ENCODE data around the gene SLC46A1.
A peak's percentile ranks its signal among the peaks of the same experiment; 100 is the strongest.
"Not testable (repeated sequence)": the region's sequence is repeated elsewhere in the genome, so short reads cannot be mapped to it uniquely, and the experiment has no call there.

SLC46A1 gene

DNA sequence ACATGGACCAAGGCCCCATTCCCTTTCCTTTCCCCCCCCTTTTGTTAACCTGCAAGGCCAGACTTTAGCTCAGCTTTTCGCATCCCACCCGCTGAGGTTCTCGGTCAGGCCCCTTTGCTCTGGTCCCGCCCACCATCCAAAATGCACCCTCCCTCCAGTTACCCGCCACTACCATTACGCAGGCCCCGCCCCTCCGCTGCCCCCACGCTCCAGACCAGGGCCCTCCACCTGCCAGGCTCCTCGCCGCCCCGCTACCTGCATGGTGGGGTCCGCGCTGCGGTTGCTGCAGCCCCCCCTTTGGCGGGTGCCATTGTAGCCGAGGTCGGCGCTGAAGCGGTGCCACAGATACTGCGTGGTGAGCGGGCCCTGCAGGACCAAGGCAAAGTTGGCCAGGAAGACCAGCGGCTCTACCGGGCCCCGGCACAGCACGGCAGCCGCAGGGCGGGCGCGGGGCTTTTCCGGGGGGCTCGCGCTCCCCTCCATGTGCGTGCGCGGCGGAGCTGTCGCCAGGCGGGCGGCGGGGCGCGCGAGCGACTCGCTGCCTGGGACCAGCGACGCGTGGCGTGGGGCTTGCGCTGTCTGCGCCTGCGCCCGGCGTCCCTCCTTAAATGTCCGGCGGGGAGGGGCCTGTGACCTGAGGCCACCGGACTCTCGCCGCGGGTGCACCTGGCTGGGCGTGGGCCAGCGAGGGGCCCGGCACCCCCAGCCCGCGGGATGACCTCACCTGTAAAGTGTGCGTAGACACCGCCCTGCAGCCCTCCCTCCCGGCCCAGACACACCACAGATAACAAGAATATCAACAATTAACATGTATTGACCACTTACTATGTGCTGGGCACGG lies at the start of gene SLC46A1:
TSS of gene SLC46A1 (minus strand) at position 581 of the 841 bp plus-strand sequence. CDS start at position 483, 98 bp downstream.
- DNase-seq: peak in 36 of 56 donors; percentile 28 to 72 (median 54)

- DNase-seq: no peak
Measured at GRCh38 chr17:28449859-28450258, 43.8 kb upstream of the SLC46A1 start.

DNA sequence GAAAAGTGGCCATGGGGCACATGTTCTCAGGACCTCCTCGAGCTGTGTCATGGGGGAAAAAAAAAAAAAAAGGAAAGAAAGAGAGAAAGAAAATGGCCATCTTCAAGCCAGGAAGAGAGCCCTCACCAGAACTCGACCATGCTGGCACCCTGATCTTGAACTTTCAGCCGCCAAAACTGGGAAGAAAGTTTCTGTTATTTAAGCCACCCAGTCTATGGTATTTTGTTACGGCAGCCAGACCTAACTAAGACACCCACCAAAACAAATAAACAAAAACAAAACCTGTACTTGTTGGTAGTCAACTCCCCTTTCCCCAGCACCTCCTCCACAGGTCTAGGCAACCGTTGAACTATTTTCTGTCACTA lies 41.4 kb upstream of the SLC46A1 start:
- DNase-seq: no peak

DNA sequence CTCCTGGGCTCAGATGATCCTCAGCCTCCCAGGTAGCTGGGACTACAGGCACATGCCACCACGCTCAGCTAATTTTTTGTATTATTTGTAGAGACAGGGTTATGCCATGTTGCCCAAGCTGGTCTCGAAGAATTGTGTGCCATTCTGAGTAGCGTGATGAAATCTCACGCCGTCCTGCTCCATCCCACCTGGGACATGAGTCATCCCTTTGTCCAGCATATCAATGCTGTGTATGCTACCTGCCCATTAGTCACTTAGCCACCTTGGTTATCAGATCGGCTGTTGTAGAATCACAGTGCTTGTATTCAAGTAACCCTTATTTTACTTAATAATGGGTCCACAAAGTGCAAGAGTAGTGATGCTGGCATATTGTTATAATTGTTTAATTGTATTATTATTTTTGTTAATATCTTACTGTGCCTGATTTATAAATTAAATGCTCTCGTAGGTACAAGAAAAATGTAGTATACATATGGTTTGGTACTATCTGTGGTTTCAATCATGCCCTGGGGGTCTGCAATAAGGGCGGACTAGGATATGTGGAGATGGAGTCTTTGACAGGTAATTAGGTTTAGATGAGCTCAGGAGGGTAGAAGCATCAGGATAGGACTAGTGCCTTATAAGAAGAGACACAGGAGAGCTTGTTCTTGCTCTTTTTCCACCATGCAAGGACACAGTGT lies 40.8 kb upstream of the SLC46A1 start:
- no peak for DNase-seq

DNA sequence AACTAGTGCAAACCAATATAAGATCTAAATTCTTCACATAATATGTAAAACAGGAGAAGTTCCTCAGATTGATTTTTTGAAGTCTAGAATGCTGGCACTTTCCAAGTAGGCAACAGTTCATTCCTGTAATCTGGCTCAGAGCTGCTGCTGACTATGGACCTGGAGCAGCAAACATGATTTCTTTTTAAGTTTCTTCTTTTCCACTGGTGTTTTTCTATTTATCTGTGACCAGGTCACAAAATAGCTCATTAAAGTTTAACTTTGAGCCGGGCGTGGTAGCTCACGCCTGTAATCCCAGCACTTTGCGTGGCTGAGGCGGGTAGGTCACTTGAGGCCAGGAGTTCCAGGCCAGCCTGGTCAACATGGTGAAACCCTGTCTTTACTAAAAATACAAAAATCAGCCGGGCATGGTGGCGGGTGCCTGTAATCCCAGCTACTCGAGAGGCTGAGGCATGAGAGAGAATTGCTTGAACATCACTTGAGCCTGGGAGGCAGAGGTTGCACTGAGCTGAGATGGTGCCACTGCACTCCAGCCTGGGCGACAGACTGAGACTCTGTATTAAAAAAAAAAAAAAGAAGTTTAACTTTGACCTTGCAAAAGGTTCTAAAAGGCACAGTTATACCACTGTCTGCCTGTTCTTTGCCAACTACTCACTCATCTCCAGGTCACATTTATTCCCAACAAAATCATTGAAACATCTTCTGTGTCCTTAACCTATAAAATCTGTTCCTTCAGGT lies 38.1 kb upstream of the SLC46A1 start:
- no peak for DNase-seq

GRCh38 chr17:28434326-28434725 lies 28.3 kb upstream of the SLC46A1 start:
- DNase-seq: not testable (repeated sequence)

DNA sequence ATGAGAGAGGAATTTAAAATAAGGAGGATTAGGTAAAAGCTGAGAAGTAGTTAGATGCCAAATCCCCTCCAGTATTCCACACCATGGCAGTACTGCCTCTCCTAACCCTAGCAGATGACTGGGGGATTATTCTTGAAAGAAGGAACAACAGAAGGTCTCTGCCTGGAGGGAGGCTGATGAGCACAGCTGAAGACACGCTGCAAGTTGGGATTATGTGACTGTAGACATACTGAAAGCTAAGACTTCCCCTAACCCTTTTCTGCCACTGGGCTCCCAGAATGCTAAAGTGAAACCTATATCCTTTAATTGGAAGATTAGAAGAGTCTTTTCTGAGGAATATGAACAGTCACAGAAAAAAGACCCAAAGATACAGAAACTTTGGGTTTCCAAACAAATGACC lies 27.7 kb upstream of the SLC46A1 start:
- no peak for DNase-seq

DNA sequence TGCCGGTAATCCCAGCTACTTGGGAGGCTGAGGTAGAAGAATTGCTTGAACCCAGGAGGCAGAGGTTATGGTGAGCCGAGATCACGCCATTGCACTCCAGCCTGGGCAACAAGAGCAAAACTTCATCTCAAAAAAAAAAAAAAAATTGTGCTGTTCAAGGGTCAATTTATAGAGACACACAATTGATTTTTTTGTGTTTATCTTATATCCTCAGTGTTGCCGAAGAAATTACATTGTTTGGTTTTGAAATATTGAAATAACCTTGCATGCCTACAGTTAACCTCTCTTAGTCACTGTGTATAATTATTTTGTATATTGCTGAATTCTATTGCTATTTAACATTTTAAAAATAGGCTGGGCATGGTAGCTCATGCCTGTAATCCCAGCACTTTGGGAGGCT lies 22.0 kb upstream of the SLC46A1 start:
- not testable (repeated sequence) for DNase-seq

GRCh38 chr17:28427371-28427770 lies 21.4 kb upstream of the SLC46A1 start:
- peak in 1 of 56 donors; percentile 6 for DNase-seq

DNA sequence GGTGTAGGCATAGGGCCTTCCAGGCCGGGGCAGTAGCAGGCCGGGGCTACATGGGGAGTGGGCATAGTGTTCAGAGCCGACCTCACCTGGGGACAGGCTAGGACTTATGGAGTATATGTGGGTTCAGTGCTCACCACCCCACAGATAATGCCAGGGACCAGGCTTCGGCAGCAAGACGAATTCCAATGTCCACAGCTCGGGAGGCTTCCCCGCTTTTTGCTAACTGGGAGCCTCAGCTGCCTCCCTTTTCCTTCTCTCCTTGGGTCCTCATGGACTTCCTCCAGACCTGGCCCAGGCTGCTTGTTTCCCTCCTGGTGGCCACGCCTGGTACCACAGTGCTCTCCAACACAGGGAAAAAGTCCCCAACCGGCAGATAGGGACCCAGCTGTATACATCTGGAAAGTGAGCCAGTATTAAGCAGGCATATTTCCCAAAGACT lies 20.1 kb upstream of the SLC46A1 start:
- DNase-seq: no peak

DNA sequence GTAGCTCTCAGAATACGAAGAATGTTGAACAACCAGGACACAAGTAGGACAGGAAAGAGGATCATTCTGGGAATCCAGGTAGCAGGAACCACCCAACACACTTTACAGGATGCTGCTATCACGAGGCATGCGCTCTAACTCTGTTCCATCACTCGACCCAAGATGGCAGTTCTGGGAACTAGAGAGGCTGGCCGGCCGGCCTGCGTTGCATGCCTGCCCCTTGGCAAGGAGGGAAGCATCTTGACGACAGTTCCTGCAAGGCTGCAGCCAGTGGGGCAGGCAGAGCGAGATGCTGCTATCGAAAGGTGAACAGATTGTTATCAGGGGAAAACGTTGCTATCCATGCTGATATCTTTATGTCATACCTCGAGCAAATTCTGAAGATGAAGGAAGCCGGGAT lies 19.2 kb upstream of the SLC46A1 start:
- no peak for DNase-seq

DNA sequence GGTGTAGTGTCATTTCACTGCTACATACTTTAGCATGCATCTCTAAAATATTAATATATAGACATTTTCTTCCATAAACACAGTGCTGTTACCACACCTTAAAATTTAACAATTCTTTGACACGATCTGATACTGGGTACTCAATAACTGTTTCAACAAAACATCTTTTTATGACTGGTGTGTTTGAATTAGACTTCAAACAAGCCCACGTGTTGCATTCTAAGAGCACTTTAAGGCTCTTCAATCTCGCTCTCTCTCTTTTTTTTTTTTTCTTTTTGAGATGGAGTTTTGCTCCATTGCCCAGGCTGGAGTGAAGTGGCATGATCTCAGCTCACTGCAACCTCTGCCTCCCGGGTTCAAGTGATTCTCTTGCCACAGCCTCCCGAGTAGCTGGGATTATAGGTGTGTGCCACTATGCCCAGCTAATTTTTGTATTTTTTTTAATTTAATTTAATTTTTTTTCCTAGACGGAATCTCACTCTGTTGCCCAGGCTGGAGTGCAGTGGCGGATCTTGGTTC lies 15.8 kb upstream of the SLC46A1 start:
- no peak for DNase-seq

- peak in 11 of 56 donors; percentile 5 to 52 (median 13) for DNase-seq
Measured at GRCh38 chr17:28416703-28417311, 10.8 kb upstream of the SLC46A1 start.

DNA sequence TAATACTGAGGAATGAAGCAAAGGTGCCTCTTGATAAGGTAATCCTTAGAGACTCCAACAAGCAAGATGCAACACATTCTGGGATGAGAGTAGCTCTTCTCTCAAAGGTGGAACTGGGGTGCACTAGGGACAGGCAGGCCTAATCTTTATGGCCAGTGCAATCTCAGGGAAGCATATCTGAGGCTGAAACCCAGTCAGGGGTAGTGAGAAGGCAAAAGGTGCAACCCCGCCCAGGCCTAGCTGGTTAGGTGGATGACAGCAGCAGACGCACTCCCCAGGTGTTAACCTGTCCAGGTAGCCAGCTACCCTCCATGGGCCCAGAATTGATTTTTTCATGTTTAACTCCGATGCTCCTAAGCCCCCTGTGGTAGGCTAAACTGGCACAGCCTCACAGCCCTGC lies 9.9 kb upstream of the SLC46A1 start:
- DNase-seq: no peak

DNA sequence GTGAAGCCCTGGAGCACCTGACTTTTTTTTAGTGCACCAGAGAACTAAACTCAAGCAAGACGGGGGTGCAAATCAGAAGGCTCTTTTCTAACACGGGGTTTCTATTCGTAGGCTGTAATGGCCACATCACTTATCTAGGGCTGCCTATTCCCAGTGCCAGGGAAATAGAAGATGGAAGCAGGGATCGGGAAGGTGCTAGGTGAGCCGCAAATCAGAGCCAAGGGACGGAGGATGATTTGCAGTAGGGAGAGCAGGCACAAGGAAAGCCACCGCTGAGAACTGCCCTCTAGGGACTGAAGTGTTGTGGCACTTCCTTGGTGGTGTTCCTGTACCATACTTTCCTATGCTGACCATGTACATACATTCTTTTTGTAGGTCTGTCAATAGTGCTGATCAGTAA lies 7.8 kb upstream of the SLC46A1 start:
- no peak for DNase-seq

DNA sequence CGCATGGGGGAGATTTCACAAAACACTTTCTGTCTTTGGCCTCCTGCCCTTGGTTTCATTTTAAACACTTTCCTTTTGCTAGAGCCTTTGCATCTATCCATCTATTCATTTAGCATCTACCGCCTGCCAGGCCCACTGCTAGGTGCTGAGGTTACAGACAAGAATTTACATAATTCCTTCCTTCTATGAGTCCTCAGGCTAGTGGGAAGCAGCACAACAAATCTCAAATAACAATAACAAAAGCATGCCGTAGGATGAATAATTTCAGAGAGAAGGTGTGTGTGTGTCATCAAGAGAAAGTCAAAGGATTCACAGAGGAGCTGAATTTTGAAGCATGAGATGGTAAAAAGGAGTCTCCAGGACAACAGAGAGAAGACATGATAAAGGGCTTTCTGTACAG lies 6.1 kb upstream of the SLC46A1 start:
- DNase-seq: no peak

GRCh38 chr17:28407974-28408306 lies 1.9 kb upstream of the SLC46A1 start:
- DNase-seq: no peak

DNA sequence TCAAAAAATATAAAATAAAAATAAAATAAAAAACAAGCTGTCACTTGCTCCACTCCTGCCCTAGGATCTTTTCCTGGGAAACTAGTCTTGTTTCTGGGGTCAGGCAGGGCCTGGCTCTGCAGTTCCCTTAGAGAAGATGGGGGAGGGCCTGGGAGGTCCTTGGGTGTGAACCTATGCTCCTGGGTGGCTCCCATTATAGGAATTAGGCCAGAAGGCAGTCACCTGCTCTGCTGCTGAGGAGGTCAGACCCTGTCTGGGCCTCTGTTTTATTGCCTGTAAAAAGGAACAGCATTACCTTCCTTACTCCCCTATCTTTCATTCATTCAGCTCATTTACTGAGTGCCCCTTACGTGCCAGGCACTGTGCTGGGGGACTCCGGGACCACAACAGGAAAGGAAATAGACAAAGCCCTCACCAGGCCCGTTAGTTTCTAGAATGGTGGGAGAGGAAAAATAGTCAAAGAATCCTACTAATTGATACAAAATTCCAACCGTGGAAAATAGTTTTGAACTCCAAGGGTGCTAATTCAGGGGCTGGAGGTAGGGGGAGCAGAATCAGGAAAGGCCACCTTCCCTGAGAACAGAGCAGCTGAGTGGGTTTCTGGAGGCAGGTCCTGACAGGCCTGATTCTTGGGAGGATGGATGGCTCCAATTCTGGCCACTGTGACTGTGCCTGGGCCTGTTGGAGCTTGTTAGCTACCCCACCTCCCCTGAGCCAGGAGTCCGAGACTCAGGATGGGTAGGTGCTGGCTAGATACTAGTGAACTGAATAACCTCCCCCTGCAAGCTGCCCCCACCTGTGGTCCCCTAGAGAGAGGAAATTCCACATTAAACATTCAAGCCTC lies 1.3 kb upstream of the SLC46A1 start:
- DNase-seq: no peak

DNA sequence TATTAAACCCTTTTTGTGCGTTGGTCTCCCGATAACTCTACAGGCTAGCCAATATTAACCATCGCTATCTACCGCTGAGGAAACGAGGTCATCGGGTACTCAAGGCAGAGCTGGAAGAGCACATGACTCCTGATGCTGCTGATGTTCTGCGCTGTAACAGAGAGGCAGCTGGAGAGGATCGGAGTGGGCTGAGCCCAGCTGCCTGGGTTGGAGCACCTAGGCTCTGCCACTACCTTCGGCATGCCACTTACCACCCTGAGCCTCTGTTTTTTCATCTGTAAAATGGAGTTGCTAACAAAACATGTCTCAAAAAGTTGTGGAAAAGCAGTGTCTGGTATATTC lies 432 bp upstream of the SLC46A1 start:
- no peak for DNase-seq

- DNase-seq: peak in 12 of 56 donors; percentile 19 to 56 (median 33)
Measured at GRCh38 chr17:28404812-28405570, 1.0 kb downstream of the SLC46A1 start.

All from amygdala (tissue), 56 donors.